Measurements from ENCODE around the gene FRMD4B.

GRCh38 chr3:69408542-69408941 lies 22.7 kb upstream of the FRMD4B start:
- TF ChIP-seq, protein P1, sequence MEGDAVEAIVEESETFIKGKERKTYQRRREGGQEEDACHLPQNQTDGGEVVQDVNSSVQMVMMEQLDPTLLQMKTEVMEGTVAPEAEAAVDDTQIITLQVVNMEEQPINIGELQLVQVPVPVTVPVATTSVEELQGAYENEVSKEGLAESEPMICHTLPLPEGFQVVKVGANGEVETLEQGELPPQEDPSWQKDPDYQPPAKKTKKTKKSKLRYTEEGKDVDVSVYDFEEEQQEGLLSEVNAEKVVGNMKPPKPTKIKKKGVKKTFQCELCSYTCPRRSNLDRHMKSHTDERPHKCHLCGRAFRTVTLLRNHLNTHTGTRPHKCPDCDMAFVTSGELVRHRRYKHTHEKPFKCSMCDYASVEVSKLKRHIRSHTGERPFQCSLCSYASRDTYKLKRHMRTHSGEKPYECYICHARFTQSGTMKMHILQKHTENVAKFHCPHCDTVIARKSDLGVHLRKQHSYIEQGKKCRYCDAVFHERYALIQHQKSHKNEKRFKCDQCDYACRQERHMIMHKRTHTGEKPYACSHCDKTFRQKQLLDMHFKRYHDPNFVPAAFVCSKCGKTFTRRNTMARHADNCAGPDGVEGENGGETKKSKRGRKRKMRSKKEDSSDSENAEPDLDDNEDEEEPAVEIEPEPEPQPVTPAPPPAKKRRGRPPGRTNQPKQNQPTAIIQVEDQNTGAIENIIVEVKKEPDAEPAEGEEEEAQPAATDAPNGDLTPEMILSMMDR (conservative IDR thresholded peaks at IDR 0.05; ENCODE audit: low read length) = no peak
- no peak for TF ChIP-seq EZH2phosphoT487 (IDR thresholded peaks at IDR 0.05; ENCODE audit: borderline replicate concordance, low read depth, low read length)

Measured in OCI-LY7 (cell line).